H1 (cell line): ENCODE data around the gene RPS6KA6. TPM values are rescaled to one million over a fixed set of nuclear protein-coding genes. Genes with fewer than 3 reads are reported as not detected.

Source experiments
- EZH2 ChIP-seq: fragments of 200-600 bp; sonication (generic); IDR thresholded peaks from 2 replicates; pipeline ENCODE4 v1.7.1; 2012; ENCODE audit warnings: low read depth, mild to moderate bottlenecking, moderate library complexity, low read length, inconsistent platforms; ENCODE audit not compliant: severe bottlenecking
- KDM1A ChIP-seq: fragments of 200-600, 300-600 bp; sonication (generic); IDR thresholded peaks from 2 replicates; pipeline ENCODE4 v1.7.1; 2016; ENCODE audit warnings: mild to moderate bottlenecking, low read length, borderline replicate concordance
- SIN3A ChIP-seq, 2 experiments: IDR thresholded peaks in 1 of 2; conservative IDR thresholded peaks in 1 of 2; 2 replicates each; pipeline ENCODE4 v1.6.1; 2011 to 2012; ENCODE audit warnings: low read length in 2 of 2, improper control_type of control experiment in 1 of 2, low read depth in 1 of 2, mild to moderate bottlenecking in 1 of 2
- TEAD4 ChIP-seq: IDR thresholded peaks from 2 replicates; pipeline ENCODE4 v1.6.1; 2012; ENCODE audit warnings: low read depth, low read length, inconsistent platforms, mixed read lengths
- polyA plus RNA-seq, 7 experiments: library from polyadenylated mRNA; depleted of rRNA in 3 of 7; stranded (reverse) in 5 of 7; unstranded in 2 of 7; fragments of >200 nt in 5 of 7; fragments of 200-250 nt in 2 of 7; gene quantifications; 1 replicate in 5 of 7; 2 replicates in 1 of 7; 4 replicates in 1 of 7; pipeline versions ENCODE4 v1.2.1 to v1.2.3, GENCODE V29; 2011 to 2013; ENCODE audit warnings: missing spikeins in 2 of 7, mixed read lengths in 2 of 7
- total RNA-seq: library from RNA; stranded (reverse); fragmentation: NEBNext Ultra II Directional; extraction: Animal tissue kit (Norgen Biotek cat#: 25700); gene quantifications from 2 replicates; pipeline ENCODE4 v1.2.1, GENCODE V29; 2021
- TF ChIP-seq, protein P1 (sequence below): IDR thresholded peaks from 2 replicates; pipeline ENCODE4 v1.6.1; 2012; ENCODE audit warnings: low read length, inconsistent platforms

Gene RPS6KA6
- total and polyA plus RNA-seq, 2 of the 8 experiments (the other 6 are each of a cell fraction or from before 2014, with no cell fraction given), result 3.5 to 14.6 TPM

DNA sequence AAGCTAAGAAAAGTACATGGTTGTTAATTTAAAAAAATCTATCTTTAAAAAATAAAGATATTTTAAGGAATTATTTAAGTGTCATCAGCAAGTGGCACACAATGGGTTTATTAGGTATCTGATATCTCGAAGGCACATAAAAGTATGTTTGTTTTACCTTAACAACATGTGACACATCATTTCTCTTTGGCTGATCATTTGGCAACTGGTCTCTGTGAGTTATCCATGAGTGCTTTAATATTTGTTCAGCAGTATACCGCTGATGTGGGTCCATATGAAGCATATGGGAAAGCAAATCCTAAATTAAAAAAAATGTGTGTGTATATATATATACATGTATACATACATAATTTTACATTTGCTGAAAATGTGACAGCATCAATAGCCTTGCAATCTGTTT lies 123.2 kb downstream of the RPS6KA6 start (continued):
- TF ChIP-seq SIN3A (conservative IDR thresholded peaks at IDR 0.05 in 1 of 2, IDR thresholded peaks at IDR 0.05 in 1 of 2; ENCODE audit: low read depth in 1 of 2, low read length in 2 of 2) (no peak), KDM1A (no peak), TEAD4 (no peak), EZH2 (no peak)
- TF ChIP-seq, protein P1, sequence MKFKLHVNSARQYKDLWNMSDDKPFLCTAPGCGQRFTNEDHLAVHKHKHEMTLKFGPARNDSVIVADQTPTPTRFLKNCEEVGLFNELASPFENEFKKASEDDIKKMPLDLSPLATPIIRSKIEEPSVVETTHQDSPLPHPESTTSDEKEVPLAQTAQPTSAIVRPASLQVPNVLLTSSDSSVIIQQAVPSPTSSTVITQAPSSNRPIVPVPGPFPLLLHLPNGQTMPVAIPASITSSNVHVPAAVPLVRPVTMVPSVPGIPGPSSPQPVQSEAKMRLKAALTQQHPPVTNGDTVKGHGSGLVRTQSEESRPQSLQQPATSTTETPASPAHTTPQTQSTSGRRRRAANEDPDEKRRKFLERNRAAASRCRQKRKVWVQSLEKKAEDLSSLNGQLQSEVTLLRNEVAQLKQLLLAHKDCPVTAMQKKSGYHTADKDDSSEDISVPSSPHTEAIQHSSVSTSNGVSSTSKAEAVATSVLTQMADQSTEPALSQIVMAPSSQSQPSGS, result no peak
- TF ChIP-seq, all 59 proteins: peak for 0
